SK-N-SH (cell line): ENCODE data around the gene CASD1. TPM values are rescaled to one million over a fixed set of nuclear protein-coding genes. Genes with fewer than 3 reads are reported as not detected.

ENCODE experiments used
- CTCF ChIA-PET: fragments of 300-600, 350-600 bp; formaldehyde crosslinking; extraction: SDS; loops from one replicate; lab custom pipeline; 2021; lab: Yijun Ruan, JAX
- POLR2A ChIA-PET: fragments of 350-600 bp; sonication (Branson Sonifier 250); formaldehyde crosslinking; extraction: SDS; loops from one replicate; lab custom pipeline; 2020; ENCODE audit warnings: antibody characterized with exemption, inconsistent platforms; lab: Yijun Ruan, JAX
- DNase-seq: peaks from one replicate; pipeline ENCODE4 v3.0.0; 2012
- H2AFZ ChIP-seq: fragments of 200-600 bp; sonication (generic); 2 replicates; pipeline ENCODE4 v1.8.1; 2016; ENCODE audit warnings: antibody characterized with exemption, mild to moderate bottlenecking, low read depth
- H3F3A ChIP-seq: fragments of 200-600 bp; sonication (generic); replicated peaks from 2 replicates; pipeline ENCODE3; 2016; ENCODE audit warnings: antibody characterized with exemption, mild to moderate bottlenecking; ENCODE audit not compliant: insufficient read depth
- H3K27ac ChIP-seq, 2 experiments: fragments of 200-500 bp in 1 of 2; fragments of 200-600 bp in 1 of 2; sonication (Bioruptor generic) in 1 of 2; sonication (generic), shearing (Covaris generic) in 1 of 2; 2 replicates each; pipeline versions ENCODE4 v1.5.1 to v1.6.1; 2014 to 2016; ENCODE audit warnings: low read depth in 2 of 2, inconsistent platforms in 1 of 2, low read length in 1 of 2, mild to moderate bottlenecking in 1 of 2, mixed read lengths in 1 of 2
- H3K27me3 ChIP-seq: fragments of 200-600 bp; sonication (generic), shearing (Covaris generic); 2 replicates; pipeline ENCODE4 v1.6.1; 2016; ENCODE audit warnings: mixed run types; ENCODE audit not compliant: insufficient read depth
- H3K36me3 ChIP-seq, 2 experiments: fragments of 200-500 bp in 1 of 2; fragments of 200-600 bp in 1 of 2; sonication (Bioruptor generic) in 1 of 2; sonication (generic) in 1 of 2; replicated peaks in 1 of 2; 2 replicates each; pipeline versions ENCODE3 to v1.5.1; 2014 to 2016; ENCODE audit warnings: low read length in 1 of 2, mild to moderate bottlenecking in 1 of 2; ENCODE audit not compliant: insufficient read depth in 2 of 2, control insufficient read depth in 1 of 2
- H3K4me1 ChIP-seq, 2 experiments: fragments of 200-500 bp in 1 of 2; fragments of 200-600 bp in 1 of 2; sonication (Bioruptor generic) in 1 of 2; sonication (generic), shearing (Covaris generic) in 1 of 2; 2 replicates each; pipeline versions ENCODE4 v1.5.1 to v1.6.1; 2014 to 2016; ENCODE audit warnings: low read depth in 1 of 2, low read length in 1 of 2, mixed run types in 1 of 2; ENCODE audit not compliant: insufficient read depth in 2 of 2, control insufficient read depth in 1 of 2
- H3K4me2 ChIP-seq: fragments of 200-600 bp; sonication (generic), shearing (Covaris generic); 2 replicates; pipeline ENCODE4 v1.6.1; 2017; ENCODE audit warnings: mixed run types
- H3K4me3 ChIP-seq, 2 experiments: fragments of 200-500 bp in 1 of 2; fragments of 200-600 bp in 1 of 2; sonication (Bioruptor generic) in 1 of 2; sonication (generic), shearing (Covaris generic) in 1 of 2; 2 replicates each; pipeline versions ENCODE4 v1.5.1 to v1.8.1; 2014 to 2016; ENCODE audit warnings: low read depth in 2 of 2, inconsistent platforms in 1 of 2, low read length in 1 of 2, mild to moderate bottlenecking in 1 of 2, mixed read lengths in 1 of 2, moderate library complexity in 1 of 2
- H3K79me2 ChIP-seq: fragments of 200-600 bp; sonication (generic); 2 replicates; pipeline ENCODE4 v1.8.1; 2017; ENCODE audit warnings: mild to moderate bottlenecking; ENCODE audit not compliant: insufficient read depth
- H3K9ac ChIP-seq: fragments of 200-600 bp; sonication (generic); 2 replicates; pipeline ENCODE4 v1.6.1; 2017; ENCODE audit warnings: mixed run types
- H3K9me2 ChIP-seq: fragments of 200-600 bp; sonication (generic); 2 replicates; pipeline ENCODE4 v1.6.1; 2017; ENCODE audit warnings: mixed run types
- H3K9me3 ChIP-seq: fragments of 200-600 bp; sonication (generic); 2 replicates; pipeline ENCODE4 v1.6.1; 2017; ENCODE audit warnings: mixed run types, mild to moderate bottlenecking, moderate library complexity
- H4K20me1 ChIP-seq: fragments of 200-600 bp; sonication (generic); 2 replicates; pipeline ENCODE4 v1.6.1; 2017; ENCODE audit warnings: mild to moderate bottlenecking, mixed run types; ENCODE audit not compliant: insufficient read depth
- CHD2 ChIP-seq: fragments of 150-350 bp; IDR thresholded peaks from 2 replicates; pipeline ENCODE4 v1.6.1; 2018; ENCODE audit warnings: low read length; ENCODE audit not compliant: partially characterized antibody
- ELF1 ChIP-seq: IDR thresholded peaks from 2 replicates; pipeline ENCODE4 v1.4.0; 2012
- EP300 ChIP-seq, 2 experiments: IDR thresholded peaks; 2 replicates each; pipeline versions ENCODE4 v1.4.0 to v1.6.1; 2012; ENCODE audit warnings: borderline replicate concordance in 1 of 2, low read depth in 1 of 2, low read length in 1 of 2
- EZH2phosphoT487 ChIP-seq: fragments of 200-600 bp; sonication (generic); IDR thresholded peaks from 2 replicates; pipeline ENCODE4 v1.6.1; 2017; ENCODE audit warnings: low read depth, mixed run types, mild to moderate bottlenecking, antibody characterized with exemption, moderate library complexity, borderline replicate concordance
- FOSL2 ChIP-seq: IDR thresholded peaks from 2 replicates; pipeline ENCODE4 v1.4.0; 2012; ENCODE audit warnings: low read depth, mild to moderate bottlenecking, moderate library complexity, borderline replicate concordance
- FOXJ3 ChIP-seq: sonication (generic); formaldehyde crosslinking; IDR thresholded peaks from 2 replicates; pipeline ENCODE4 v1.5.1; 2020; ENCODE audit warnings: mild to moderate bottlenecking, missing genetic modification reagents
- FOXM1 ChIP-seq: IDR thresholded peaks from 2 replicates; pipeline ENCODE4 v1.4.0; 2012; ENCODE audit warnings: low read depth, mild to moderate bottlenecking
- GABPA ChIP-seq: IDR thresholded peaks from 2 replicates; pipeline ENCODE4 v1.4.0; 2012; ENCODE audit warnings: low read depth, mild to moderate bottlenecking
- IRF3 ChIP-seq: fragments of 150-350 bp; IDR thresholded peaks from 2 replicates; pipeline ENCODE4 v1.6.1; 2016; ENCODE audit warnings: mild to moderate bottlenecking, low read depth, low read length
- MAX ChIP-seq: IDR thresholded peaks from 2 replicates; pipeline ENCODE4 v1.4.0; 2012; ENCODE audit warnings: low read depth
- MEF2A ChIP-seq: IDR thresholded peaks from 2 replicates; pipeline ENCODE4 v1.4.0; 2012; ENCODE audit warnings: low read depth, borderline replicate concordance
- MXI1 ChIP-seq: IDR thresholded peaks from 2 replicates; pipeline ENCODE4 v1.6.1; 2012; ENCODE audit warnings: mild to moderate bottlenecking, low read depth, low read length, improper control_type of control experiment
- NFIC ChIP-seq: IDR thresholded peaks from 2 replicates; pipeline ENCODE4 v1.4.0; 2012; ENCODE audit warnings: borderline replicate concordance
- NRF1 ChIP-seq: IDR thresholded peaks from 2 replicates; pipeline ENCODE4 v1.6.1; 2012; ENCODE audit warnings: low read depth, mild to moderate bottlenecking, low read length
- PBX3 ChIP-seq: IDR thresholded peaks from 2 replicates; pipeline ENCODE4; 2012
- REST ChIP-seq: IDR thresholded peaks from 2 replicates; pipeline ENCODE4 v1.6.1; 2012; ENCODE audit warnings: mild to moderate bottlenecking, low read depth, low read length, moderate library complexity
- RFX5 ChIP-seq: IDR thresholded peaks from 2 replicates; pipeline ENCODE4 v1.6.1; 2012; ENCODE audit warnings: mild to moderate bottlenecking, improper control_type of control experiment, low read length
- RXRA ChIP-seq: IDR thresholded peaks from 2 replicates; pipeline ENCODE4 v1.4.0; 2012; ENCODE audit warnings: low read depth, mild to moderate bottlenecking, borderline replicate concordance
- SIN3A ChIP-seq: IDR thresholded peaks from 2 replicates; pipeline ENCODE4 v1.6.1; 2012; ENCODE audit warnings: low read depth, mild to moderate bottlenecking, low read length, moderate library complexity, borderline replicate concordance
- SMC3 ChIP-seq: IDR thresholded peaks from 2 replicates; pipeline ENCODE4 v1.6.1; 2012; ENCODE audit warnings: low read depth, low read length, improper control_type of control experiment
- TAF1 ChIP-seq: IDR thresholded peaks from 2 replicates; pipeline ENCODE4 v1.6.1; 2012; ENCODE audit warnings: low read depth, mild to moderate bottlenecking, low read length, moderate library complexity, borderline replicate concordance
- TCF12 ChIP-seq: IDR thresholded peaks from 2 replicates; pipeline ENCODE4 v1.4.0; 2012
- TEAD4 ChIP-seq: IDR thresholded peaks from 2 replicates; pipeline ENCODE4 v1.4.0; 2012; ENCODE audit warnings: mild to moderate bottlenecking, borderline replicate concordance; ENCODE audit not compliant: insufficient read depth
- USF2 ChIP-seq: fragments of 150-350 bp; IDR thresholded peaks from 2 replicates; pipeline ENCODE4 v1.6.1; 2017; ENCODE audit warnings: antibody characterized with exemption, low read length, low read depth, borderline replicate concordance
- WGBS: methylation state at CpG from one replicate; pipeline ENCODE4 v1.1.6; 2017; ENCODE audit warnings: low lambda C conversion rate; 5-methylcytosine and 5-hydroxymethylcytosine counted together
- polyA plus RNA-seq, 3 experiments: library from polyadenylated mRNA; depleted of rRNA; stranded (reverse); fragments of >200 nt; gene quantifications; 2 replicates each; pipeline ENCODE4 v1.2.3, GENCODE V29; 2012

Gene CASD1
- polyA plus RNA-seq (2012; rRNA removed), result 8.5 and 12.2 TPM in 2 replicates
- 12.8 and 16.5 TPM in 2 replicates for polyA plus RNA-seq (2012; cell fraction: cytosol; rRNA removed)
- 7.4 and 22.5 TPM in 2 replicates for polyA plus RNA-seq (2012; cell fraction: nucleus; rRNA removed)

- H3K4me1 ChIP-seq, result peaks cover 14 to 36% of the 10 kb centered on the region in 2 experiments; a peak in 3 of 4 replicates
- H3K4me2 ChIP-seq, result peak within 1 kb of the TSS; percentile 96
- ChIA-PET CTCF (interaction anchor here (0.7 to 2.1 kb wide), 2 partner anchors 16 to 147 kb away, joined by 3 to 13 read pairs; partner anchors contain the start of gene SGCE), POLR2A (no interaction called here)
- H3F3A ChIP-seq, result peaks cover 24% of the 10 kb centered on the region
- no peaks in the 10 kb centered on the region for H3K9me2 ChIP-seq
- peak within 1 kb of the TSS; percentile 83 for H3K9ac ChIP-seq
- H3K36me3 ChIP-seq, result peaks cover 5 to 7% of the 10 kb centered on the region in 2 experiments
- H2AFZ ChIP-seq, result peak within 1 kb of the TSS; percentile 94
- WGBS, result 7% methylated on average over 28 of the region's 40 CpGs
- H3K79me2 ChIP-seq, result peaks cover 41% of the 10 kb centered on the region
- H3K27ac ChIP-seq, result peak within 1 kb of the TSS; percentile 72 to 98
- H3K9me3 ChIP-seq, result no peaks in the 10 kb centered on the region
- peak within 1 kb of the TSS; percentile 92 to 93 for H3K4me3 ChIP-seq
- DNase-seq, result no peak
- no peaks in the 10 kb centered on the region for H3K27me3 ChIP-seq
- peaks cover 15% of the 10 kb centered on the region; the same call in 1 of the 2 replicates for H4K20me1 ChIP-seq
- TF ChIP-seq USF2 (no peak), FOXM1 (no peak), NFIC (no peak), PBX3 (no peak), EZH2phosphoT487 (no peak), SMC3 (no peak), FOXJ3 (CRISPR knock-in tag) (no peak; the same call in 1 of the 2 replicates), TEAD4 (no peak), MEF2A (no peak), GABPA (peak; percentile 46), SIN3A (no peak), EP300 (IDR thresholded peaks at IDR 0.05; ENCODE audit: borderline replicate concordance in 1 of 2, low read depth in 1 of 2, low read length in 1 of 2) (no peak), FOSL2 (no peak), IRF3 (no peak), TCF12 (no peak; the same call in 1 of the 2 replicates), NRF1 (peak; percentile 47; the same call in 1 of the 2 replicates), RXRA (peak; percentile 63; the same call in 1 of the 2 replicates), ELF1 (no peak), TAF1 (peak; percentile 50; the same call in 1 of the 2 replicates), CHD2 (no peak), MAX (no peak), MXI1 (no peak), REST (no peak), RFX5 (no peak)
Observed at GRCh38 chr7:94509264-94509886, at the start of gene CASD1. Gene CASD1 (plus strand): TSS chr7:94509809. CDS start chr7:94510085, 276 bp downstream.
